GM12875 (cell line): Measurements from ENCODE around the gene TPM2.

Experiments
- H3K4me3 ChIP-seq: one replicate; pipeline ENCODE4 v1.5.1; 2011; ENCODE audit warnings: low read depth, low read length, control low read depth
- TF ChIP-seq, protein P1 (sequence below): IDR thresholded peaks from 2 replicates; pipeline ENCODE4 v1.5.1; 2011; ENCODE audit warnings: low read depth, mild to moderate bottlenecking, control low read depth, inconsistent platforms, low read length, moderate library complexity, borderline replicate concordance; ENCODE audit not compliant: insufficient read depth

Gene TPM2

DNA sequence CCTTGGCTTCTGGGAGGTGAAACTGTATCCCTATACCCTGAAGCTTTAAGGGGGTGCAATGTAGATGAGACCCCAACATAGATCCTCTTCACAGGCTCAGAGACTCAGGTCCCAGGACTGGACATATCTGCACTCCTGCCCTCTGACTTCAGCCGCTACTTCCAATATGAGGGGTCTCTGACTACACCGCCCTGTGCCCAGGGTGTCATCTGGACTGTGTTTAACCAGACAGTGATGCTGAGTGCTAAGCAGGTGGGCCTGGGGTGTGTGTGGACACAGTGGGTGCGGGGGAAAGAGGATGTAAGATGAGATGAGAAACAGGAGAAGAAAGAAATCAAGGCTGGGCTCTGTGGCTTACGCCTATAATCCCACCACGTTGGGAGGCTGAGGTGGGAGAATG is 10.6 kb downstream of the TPM2 start:
- no peak overlapping the region for H3K4me3 ChIP-seq
- TF ChIP-seq, protein P1, sequence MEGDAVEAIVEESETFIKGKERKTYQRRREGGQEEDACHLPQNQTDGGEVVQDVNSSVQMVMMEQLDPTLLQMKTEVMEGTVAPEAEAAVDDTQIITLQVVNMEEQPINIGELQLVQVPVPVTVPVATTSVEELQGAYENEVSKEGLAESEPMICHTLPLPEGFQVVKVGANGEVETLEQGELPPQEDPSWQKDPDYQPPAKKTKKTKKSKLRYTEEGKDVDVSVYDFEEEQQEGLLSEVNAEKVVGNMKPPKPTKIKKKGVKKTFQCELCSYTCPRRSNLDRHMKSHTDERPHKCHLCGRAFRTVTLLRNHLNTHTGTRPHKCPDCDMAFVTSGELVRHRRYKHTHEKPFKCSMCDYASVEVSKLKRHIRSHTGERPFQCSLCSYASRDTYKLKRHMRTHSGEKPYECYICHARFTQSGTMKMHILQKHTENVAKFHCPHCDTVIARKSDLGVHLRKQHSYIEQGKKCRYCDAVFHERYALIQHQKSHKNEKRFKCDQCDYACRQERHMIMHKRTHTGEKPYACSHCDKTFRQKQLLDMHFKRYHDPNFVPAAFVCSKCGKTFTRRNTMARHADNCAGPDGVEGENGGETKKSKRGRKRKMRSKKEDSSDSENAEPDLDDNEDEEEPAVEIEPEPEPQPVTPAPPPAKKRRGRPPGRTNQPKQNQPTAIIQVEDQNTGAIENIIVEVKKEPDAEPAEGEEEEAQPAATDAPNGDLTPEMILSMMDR: no peak

DNA sequence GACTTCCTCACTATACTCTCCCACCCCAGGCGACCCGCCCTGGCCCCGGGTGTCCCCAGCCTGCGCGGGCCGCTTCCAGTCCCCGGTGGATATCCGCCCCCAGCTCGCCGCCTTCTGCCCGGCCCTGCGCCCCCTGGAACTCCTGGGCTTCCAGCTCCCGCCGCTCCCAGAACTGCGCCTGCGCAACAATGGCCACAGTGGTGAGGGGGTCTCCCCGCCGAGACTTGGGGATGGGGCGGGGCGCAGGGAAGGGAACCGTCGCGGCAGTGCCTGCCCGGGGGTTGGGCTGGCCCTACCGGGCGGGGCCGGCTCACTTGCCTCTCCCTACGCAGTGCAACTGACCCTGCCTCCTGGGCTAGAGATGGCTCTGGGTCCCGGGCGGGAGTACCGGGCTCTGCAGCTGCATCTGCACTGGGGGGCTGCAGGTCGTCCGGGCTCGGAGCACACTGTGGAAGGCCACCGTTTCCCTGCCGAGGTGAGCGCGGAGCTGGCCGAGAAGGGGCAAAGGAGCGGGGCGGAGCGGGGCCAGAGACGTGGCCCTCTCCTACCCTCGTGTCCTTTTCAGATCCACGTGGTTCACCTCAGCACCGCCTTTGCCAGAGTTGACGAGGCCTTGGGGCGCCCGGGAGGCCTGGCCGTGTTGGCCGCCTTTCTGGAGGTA is 13.9 kb downstream of the TPM2 start:
- H3K4me3 ChIP-seq: no peak overlapping the region
- TF ChIP-seq, protein P1: no peak

DNA sequence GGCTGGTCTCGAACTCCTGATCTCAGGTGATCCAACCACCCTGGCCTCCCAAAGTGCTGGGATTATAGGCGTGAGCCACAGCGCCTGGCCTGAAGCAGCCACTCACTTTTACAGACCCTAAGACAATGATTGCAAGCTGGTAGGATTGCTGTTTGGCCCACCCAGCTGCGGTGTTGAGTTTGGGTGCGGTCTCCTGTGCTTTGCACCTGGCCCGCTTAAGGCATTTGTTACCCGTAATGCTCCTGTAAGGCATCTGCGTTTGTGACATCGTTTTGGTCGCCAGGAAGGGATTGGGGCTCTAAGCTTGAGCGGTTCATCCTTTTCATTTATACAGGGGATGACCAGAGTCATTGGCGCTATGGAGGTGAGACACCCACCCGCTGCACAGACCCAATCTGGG is 14.5 kb downstream of the TPM2 start:
- TF ChIP-seq, protein P1: no peak
- H3K4me3 ChIP-seq: no peak overlapping the region

DNA sequence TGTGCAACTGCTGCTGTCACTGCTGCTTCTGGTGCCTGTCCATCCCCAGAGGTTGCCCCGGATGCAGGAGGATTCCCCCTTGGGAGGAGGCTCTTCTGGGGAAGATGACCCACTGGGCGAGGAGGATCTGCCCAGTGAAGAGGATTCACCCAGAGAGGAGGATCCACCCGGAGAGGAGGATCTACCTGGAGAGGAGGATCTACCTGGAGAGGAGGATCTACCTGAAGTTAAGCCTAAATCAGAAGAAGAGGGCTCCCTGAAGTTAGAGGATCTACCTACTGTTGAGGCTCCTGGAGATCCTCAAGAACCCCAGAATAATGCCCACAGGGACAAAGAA is 15.7 kb downstream of the TPM2 start:
- H3K4me3 ChIP-seq: no peak overlapping the region

DNA sequence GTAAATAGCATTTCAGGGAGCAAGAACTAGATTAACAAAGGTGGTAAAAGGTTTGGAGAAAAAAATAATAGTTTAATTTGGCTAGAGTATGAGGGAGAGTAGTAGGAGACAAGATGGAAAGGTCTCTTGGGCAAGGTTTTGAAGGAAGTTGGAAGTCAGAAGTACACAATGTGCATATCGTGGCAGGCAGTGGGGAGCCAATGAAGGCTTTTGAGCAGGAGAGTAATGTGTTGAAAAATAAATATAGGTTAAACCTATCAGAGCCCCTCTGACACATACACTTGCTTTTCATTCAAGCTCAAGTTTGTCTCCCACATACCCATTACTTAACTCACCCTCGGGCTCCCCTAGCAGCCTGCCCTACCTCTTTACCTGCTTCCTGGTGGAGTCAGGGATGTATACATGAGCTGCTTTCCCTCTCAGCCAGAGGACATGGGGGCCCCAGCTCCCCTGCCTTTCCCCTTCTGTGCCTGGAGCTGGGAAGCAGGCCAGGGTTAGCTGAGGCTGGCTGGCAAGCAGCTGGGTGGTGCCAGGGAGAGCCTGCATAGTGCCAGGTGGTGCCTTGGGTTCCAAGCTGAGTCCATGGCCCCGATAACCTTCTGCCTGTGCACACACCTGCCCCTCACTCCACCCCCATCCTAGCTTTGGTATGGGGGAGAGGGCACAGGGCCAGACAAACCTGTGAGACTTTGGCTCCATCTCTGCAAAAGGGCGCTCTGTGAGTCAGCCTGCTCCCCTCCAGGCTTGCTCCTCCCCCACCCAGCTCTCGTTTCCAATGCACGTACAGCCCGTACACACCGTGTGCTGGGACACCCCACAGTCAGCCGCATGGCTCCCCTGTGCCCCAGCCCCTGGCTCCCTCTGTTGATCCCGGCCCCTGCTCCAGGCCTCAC is 16.3 kb downstream of the TPM2 start, which contains the start of gene CA9:
CA9 (plus strand) TSS at position 797 of the 893 bp plus-strand sequence; CDS start at position 829, 32 bp downstream.
- TF ChIP-seq, protein P1: no peak
- H3K4me3 ChIP-seq: no peak within 1 kb of the TSS

More for the DNA sequence above, 15.7 kb downstream of the TPM2 start:
- TF ChIP-seq, protein P1: no peak

DNA sequence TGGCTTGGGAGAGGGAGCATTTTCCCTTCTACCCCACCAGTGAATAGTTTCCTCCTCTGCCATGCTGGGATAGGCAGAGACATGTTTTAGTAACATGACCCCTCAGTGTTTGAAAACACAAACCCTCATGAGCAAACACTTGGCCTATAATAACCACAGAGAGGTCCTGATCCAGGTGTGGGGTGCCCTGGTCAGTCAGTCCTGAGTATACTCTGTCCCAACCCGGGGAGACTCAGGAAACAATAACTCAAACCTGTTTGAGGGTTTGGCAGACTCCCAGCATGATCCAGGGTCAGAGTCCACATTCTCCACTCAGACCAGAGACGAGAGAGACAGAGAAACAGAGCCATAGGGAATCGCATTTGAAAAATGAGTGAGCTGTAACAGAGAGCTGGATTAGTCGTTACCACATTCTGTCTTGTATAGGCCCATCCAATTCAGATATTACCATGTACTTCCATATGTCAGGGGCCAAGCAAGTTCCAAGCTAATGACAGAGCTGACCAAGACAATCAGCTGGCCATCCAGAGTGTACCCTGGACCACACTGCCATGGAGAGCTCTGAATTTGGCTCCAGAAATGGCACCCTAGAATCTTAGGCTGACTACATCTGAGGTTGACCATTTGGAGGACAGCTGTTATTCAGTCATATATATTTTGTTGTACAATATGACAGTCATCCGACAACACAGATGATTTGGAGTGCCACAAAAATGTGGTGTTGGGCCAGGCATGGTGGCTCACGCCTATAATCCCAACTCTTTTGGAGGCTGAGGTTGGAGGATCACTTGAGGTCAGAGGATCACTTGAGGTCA is 20.2 kb downstream of the TPM2 start:
- TF ChIP-seq, protein P1: no peak
- no peak overlapping the region for H3K4me3 ChIP-seq
